IMR-90 (cell line): Measurements from ENCODE around the gene HEATR1. TPM values are rescaled to one million over a fixed set of nuclear protein-coding genes. Genes with fewer than 3 reads are reported as not detected.

Experiments used
- ATAC-seq: fragments of 200-7000 bp; cut with Tn5 transposase; 2 replicates; pipeline ENCODE4 v1.9.1; 2020; ENCODE audit warnings: low read depth, mild to moderate bottlenecking, moderate library complexity
- BruUV-seq: library from RNA; stranded (reverse); fragments of 400-500 nt; replicated peaks from 2 replicates; lab custom pipeline; 2021; lab: Mats Ljungman, UMichigan
- CTCF ChIA-PET: fragments of 300-600 bp; formaldehyde crosslinking; extraction: SDS; loops from one replicate; lab custom pipeline; 2021; ENCODE audit warnings: antibody characterized with exemption; lab: Yijun Ruan, JAX
- POLR2A ChIA-PET: fragments of 300-600 bp; sonication (Branson Sonifier 250); formaldehyde crosslinking; loops from one replicate; lab custom pipeline; 2022; ENCODE audit warnings: antibody characterized with exemption; ENCODE audit not compliant: unreplicated experiment; lab: Charles Lee
- DNase-seq: peaks from one replicate; pipeline ENCODE4 v3.0.0; 2013
- H2AFZ ChIP-seq: replicated peaks from 2 replicates; pipeline ENCODE3; 2013; ENCODE audit warnings: low read length, mild to moderate bottlenecking; ENCODE audit not compliant: poor library complexity
- H2AK5ac ChIP-seq: 2 replicates; pipeline ENCODE4 v1.6.1; 2013; ENCODE audit warnings: low read depth, low read length, inconsistent platforms
- H2AK9ac ChIP-seq: replicated peaks from 2 replicates; pipeline ENCODE3; 2013; ENCODE audit warnings: mild to moderate bottlenecking, low read depth, low read length, moderate library complexity; ENCODE audit not compliant: poor library complexity
- H2BK120ac ChIP-seq: 2 replicates; pipeline ENCODE4 v1.6.1; 2013; ENCODE audit warnings: low read depth, low read length, inconsistent platforms
- H2BK15ac ChIP-seq: 3 replicates; pipeline ENCODE4 v1.6.1; 2013; ENCODE audit warnings: low read depth, low read length, inconsistent platforms
- H2BK20ac ChIP-seq: 2 replicates; pipeline ENCODE4 v1.6.1; 2013; ENCODE audit warnings: low read depth, mild to moderate bottlenecking, inconsistent platforms, low read length, moderate library complexity
- H2BK5ac ChIP-seq: 2 replicates; pipeline ENCODE4 v1.6.1; 2013; ENCODE audit warnings: mild to moderate bottlenecking, low read depth, low read length, inconsistent platforms; ENCODE audit not compliant: poor library complexity, severe bottlenecking
- H3K14ac ChIP-seq: replicated peaks from 2 replicates; pipeline ENCODE4 v1.6.1; 2013; ENCODE audit warnings: low read depth, low read length, inconsistent platforms
- H3K18ac ChIP-seq: 2 replicates; pipeline ENCODE4 v1.6.1; 2013; ENCODE audit warnings: low read depth, low read length, control low read depth
- H3K23ac ChIP-seq: 2 replicates; pipeline ENCODE4 v1.6.1; 2013; ENCODE audit warnings: low read depth, low read length, inconsistent platforms
- H3K27ac ChIP-seq: 2 replicates; pipeline ENCODE4 v1.5.1; 2013; ENCODE audit warnings: mild to moderate bottlenecking, control low read depth, low read length; ENCODE audit not compliant: insufficient read depth
- H3K27me3 ChIP-seq: 2 replicates; pipeline ENCODE4 v1.6.1; 2013; ENCODE audit warnings: low read length; ENCODE audit not compliant: control insufficient read depth, insufficient read depth
- H3K36me3 ChIP-seq: 2 replicates; pipeline ENCODE4 v1.6.1; 2013; ENCODE audit warnings: low read length, mixed read lengths; ENCODE audit not compliant: control insufficient read depth, insufficient read depth
- H3K4ac ChIP-seq: 2 replicates; pipeline ENCODE4 v1.6.1; 2013; ENCODE audit warnings: low read depth, low read length, inconsistent platforms
- H3K4me1 ChIP-seq: 2 replicates; pipeline ENCODE4 v1.6.1; 2013; ENCODE audit warnings: low read length, mixed read lengths; ENCODE audit not compliant: control insufficient read depth, insufficient read depth
- H3K4me2 ChIP-seq: 2 replicates; pipeline ENCODE4 v1.6.1; 2013; ENCODE audit warnings: low read depth, mild to moderate bottlenecking, control low read depth, low read length, moderate library complexity
- H3K4me3 ChIP-seq: 2 replicates; pipeline ENCODE4 v1.5.1; 2013; ENCODE audit warnings: low read depth, mild to moderate bottlenecking, control low read depth, low read length, moderate library complexity; ENCODE audit not compliant: insufficient read depth
- H3K56ac ChIP-seq: 2 replicates; pipeline ENCODE4 v1.6.1; 2013; ENCODE audit warnings: low read length, inconsistent platforms; ENCODE audit not compliant: insufficient read depth; ENCODE audit errors: extremely low read depth
- H3K79me1 ChIP-seq, 2 experiments: 2 replicates each; pipeline ENCODE4 v1.6.1; 2013; ENCODE audit warnings: low read length in 2 of 2, inconsistent platforms in 1 of 2, low read depth in 1 of 2
- H3K9ac ChIP-seq: 2 replicates; pipeline ENCODE4 v1.6.1; 2013; ENCODE audit warnings: low read depth, low read length, control low read depth
- H3K9me1 ChIP-seq: 2 replicates; pipeline ENCODE4 v1.6.1; 2013; ENCODE audit warnings: low read length, inconsistent platforms; ENCODE audit not compliant: insufficient read depth
- H3K9me3 ChIP-seq: 2 replicates; pipeline ENCODE4 v1.6.1; 2013; ENCODE audit warnings: low read length; ENCODE audit not compliant: control insufficient read depth, insufficient read depth
- H4K20me1 ChIP-seq: 2 replicates; pipeline ENCODE4 v1.6.1; 2013; ENCODE audit warnings: low read length, inconsistent platforms; ENCODE audit not compliant: insufficient read depth
- H4K5ac ChIP-seq: 2 replicates; pipeline ENCODE4 v1.6.1; 2013; ENCODE audit warnings: mild to moderate bottlenecking, low read depth, low read length, control low read depth
- H4K8ac ChIP-seq, 2 experiments: 2 replicates each; pipeline ENCODE4 v1.6.1; 2013; ENCODE audit warnings: low read depth in 2 of 2, low read length in 2 of 2, control low read depth in 1 of 2, inconsistent platforms in 1 of 2
- H4K91ac ChIP-seq: 2 replicates; pipeline ENCODE4 v1.6.1; 2013; ENCODE audit warnings: low read depth, low read length, inconsistent platforms; ENCODE audit not compliant: insufficient read depth
- BHLHE40 ChIP-seq: fragments of 150-350 bp; IDR thresholded peaks from 2 replicates; pipeline ENCODE4 v1.6.1; 2016; ENCODE audit warnings: mild to moderate bottlenecking, low read depth, low read length
- CEBPB ChIP-seq: IDR thresholded peaks from 2 replicates; pipeline ENCODE4 v1.6.1; 2012; ENCODE audit warnings: low read depth, low read length, improper control_type of control experiment
- CHD1 ChIP-seq: IDR thresholded peaks from 2 replicates; pipeline ENCODE4 v1.6.1; 2012; ENCODE audit warnings: low read depth, low read length, improper control_type of control experiment
- ELK1 ChIP-seq: fragments of 150-350 bp; IDR thresholded peaks from 2 replicates; pipeline ENCODE4 v1.6.1; 2016; ENCODE audit warnings: low read depth, mild to moderate bottlenecking, low read length, moderate library complexity, borderline replicate concordance
- FOS ChIP-seq: fragments of 150-350 bp; IDR thresholded peaks from 2 replicates; pipeline ENCODE4 v1.6.1; 2016; ENCODE audit warnings: low read depth, low read length
- MAFK ChIP-seq: IDR thresholded peaks from 2 replicates; pipeline ENCODE4 v1.6.1; 2012; ENCODE audit warnings: low read depth, low read length, improper control_type of control experiment
- MAZ ChIP-seq: IDR thresholded peaks from 2 replicates; pipeline ENCODE4 v1.6.1; 2012; ENCODE audit warnings: low read depth, mild to moderate bottlenecking, low read length, improper control_type of control experiment, moderate library complexity, borderline replicate concordance
- MXI1 ChIP-seq: IDR thresholded peaks from 2 replicates; pipeline ENCODE4 v1.6.1; 2012; ENCODE audit warnings: low read depth, mild to moderate bottlenecking, low read length, moderate library complexity, borderline replicate concordance
- NFE2L2 ChIP-seq: fragments of 150-350 bp; IDR thresholded peaks from 2 replicates; pipeline ENCODE4 v1.6.1; 2016; ENCODE audit warnings: low read depth, mild to moderate bottlenecking, low read length
- POLR2A ChIP-seq: IDR thresholded peaks from 2 replicates; pipeline ENCODE4 v1.6.1; 2012; ENCODE audit warnings: mild to moderate bottlenecking, low read depth, low read length
- RCOR1 ChIP-seq: IDR thresholded peaks from 2 replicates; pipeline ENCODE4 v1.6.1; 2012; ENCODE audit warnings: mild to moderate bottlenecking, low read length, improper control_type of control experiment; ENCODE audit not compliant: insufficient replicate concordance
- RFX5 ChIP-seq: IDR thresholded peaks from 2 replicates; pipeline ENCODE4 v1.8.0; 2012; ENCODE audit warnings: low read depth, mild to moderate bottlenecking, low read length, moderate library complexity
- SMC3 ChIP-seq: fragments of 150-350 bp; IDR thresholded peaks from 2 replicates; pipeline ENCODE4 v1.6.1; 2016; ENCODE audit warnings: low read depth, mild to moderate bottlenecking, antibody characterized with exemption, low read length, moderate library complexity
- WGBS, 2 experiments: methylation state at CpG; one replicate each; pipeline versions ENCODE4 v1.1.5 to v1.1.7; 2013; ENCODE audit warnings: missing lambda C conversion rate in 2 of 2; ENCODE audit not compliant: insufficient read length in 1 of 2; ENCODE audit errors: extremely low coverage in 2 of 2; 5-methylcytosine and 5-hydroxymethylcytosine counted together
- dilution Hi-C: fragments of 300-500 bp; cut with HindIII; formaldehyde crosslinking; loops from one replicate; pipeline ENCODE4 v1.14.3; 2018; ENCODE audit warnings: low sequenced_read_pairs; ENCODE audit not compliant: unreplicated experiment
- in situ Hi-C: fragments of 300-500 bp; cut with MboI; formaldehyde crosslinking; loops from 3 replicates; pipeline ENCODE4 v1.14.3; 2019; ENCODE audit warnings: low sequenced_read_pairs, inconsistent platforms, mixed read lengths
- intact Hi-C: fragments of 100-400 bp; cut with micrococcal nuclease; formaldehyde crosslinking; loops from 2 replicates; pipeline ENCODE4 v1.10.0; 2022
- polyA plus RNA-seq, 3 experiments: library from polyadenylated mRNA; depleted of rRNA; stranded (reverse); fragments of >200 nt; gene quantifications; 2 replicates each; pipeline ENCODE4 v1.2.3, GENCODE V29; 2012; ENCODE audit warnings: low replicate concordance in 1 of 3
- total RNA-seq: library from RNA; depleted of rRNA; stranded (reverse); fragments of >200 nt; gene quantifications from 2 replicates; pipeline ENCODE4 v1.2.3, GENCODE V29; 2012
- TF ChIP-seq, protein P1 (sequence below): conservative IDR thresholded peaks from 2 replicates; pipeline ENCODE4 v1.5.1; 2012; ENCODE audit warnings: mild to moderate bottlenecking, low read depth, low read length, improper control_type of control experiment
- TF ChIP-seq, protein P2 (sequence below): fragments of 150-350 bp; IDR thresholded peaks from 2 replicates; pipeline ENCODE4 v1.6.1; 2017; ENCODE audit warnings: mild to moderate bottlenecking, antibody characterized with exemption, low read length, low read depth

The HEATR1 gene
- total and polyA plus RNA-seq, 2 of the 4 experiments (the other 2 are of a cell fraction), result 8.5 to 53.8 TPM

- in situ Hi-C loops (no loop called here), dilution Hi-C loops (no loop called here), intact Hi-C loops (no loop called here)
- Histone ChIP-seq H2AK9ac (no peak overlapping the region), H3K56ac (no peak overlapping the region), H2AFZ (no peak overlapping the region), H3K36me3 (no peaks in the 10 kb centered on the region), H3K27ac (no peak overlapping the region), H2BK20ac (no peak overlapping the region), H3K27me3 (no peaks in the 10 kb centered on the region; the same call in 1 of the 2 replicates), H3K9me3 (no peaks in the 10 kb centered on the region), H3K4me1 (peaks cover 2% of the 10 kb centered on the region; the same call in 1 of the 2 replicates), H3K18ac (no peak overlapping the region), H3K9ac (no peak overlapping the region), H2AK5ac (no peak overlapping the region), H3K79me1 (no peaks in the 10 kb centered on the region), H3K4me2 (no peak overlapping the region), H2BK15ac (no peak overlapping the region), H3K4me3 (no peak overlapping the region), H3K23ac (no peak overlapping the region), H4K8ac (no peak overlapping the region), H3K4ac (no peak overlapping the region), H3K14ac (no peak overlapping the region), H2BK5ac (no peak overlapping the region), H4K91ac (no peak overlapping the region), H4K5ac (no peak overlapping the region), H2BK120ac (no peak overlapping the region), H4K20me1 (no peaks in the 10 kb centered on the region), H3K9me1 (0 out of 2 replicates have a peak, but pooled peaks cover 4% of the 10 kb centered on the region)
- DNase-seq (no peak), ATAC-seq (no peak)
- ChIA-PET POLR2A (interaction anchor here (0.6 kb wide), 1 partner anchor 33 kb away, joined by 4 read pairs; no protein-coding TSS in a partner anchor), CTCF (no interaction called here)
- WGBS, 2 experiments, result 90% methylated on average over 2 of the region's 6 CpGs; no CpG with 5 or more reads in 1 of the 2 experiments
- TF ChIP-seq, protein P1, sequence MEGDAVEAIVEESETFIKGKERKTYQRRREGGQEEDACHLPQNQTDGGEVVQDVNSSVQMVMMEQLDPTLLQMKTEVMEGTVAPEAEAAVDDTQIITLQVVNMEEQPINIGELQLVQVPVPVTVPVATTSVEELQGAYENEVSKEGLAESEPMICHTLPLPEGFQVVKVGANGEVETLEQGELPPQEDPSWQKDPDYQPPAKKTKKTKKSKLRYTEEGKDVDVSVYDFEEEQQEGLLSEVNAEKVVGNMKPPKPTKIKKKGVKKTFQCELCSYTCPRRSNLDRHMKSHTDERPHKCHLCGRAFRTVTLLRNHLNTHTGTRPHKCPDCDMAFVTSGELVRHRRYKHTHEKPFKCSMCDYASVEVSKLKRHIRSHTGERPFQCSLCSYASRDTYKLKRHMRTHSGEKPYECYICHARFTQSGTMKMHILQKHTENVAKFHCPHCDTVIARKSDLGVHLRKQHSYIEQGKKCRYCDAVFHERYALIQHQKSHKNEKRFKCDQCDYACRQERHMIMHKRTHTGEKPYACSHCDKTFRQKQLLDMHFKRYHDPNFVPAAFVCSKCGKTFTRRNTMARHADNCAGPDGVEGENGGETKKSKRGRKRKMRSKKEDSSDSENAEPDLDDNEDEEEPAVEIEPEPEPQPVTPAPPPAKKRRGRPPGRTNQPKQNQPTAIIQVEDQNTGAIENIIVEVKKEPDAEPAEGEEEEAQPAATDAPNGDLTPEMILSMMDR, result no peak
- TF ChIP-seq, protein P2, sequence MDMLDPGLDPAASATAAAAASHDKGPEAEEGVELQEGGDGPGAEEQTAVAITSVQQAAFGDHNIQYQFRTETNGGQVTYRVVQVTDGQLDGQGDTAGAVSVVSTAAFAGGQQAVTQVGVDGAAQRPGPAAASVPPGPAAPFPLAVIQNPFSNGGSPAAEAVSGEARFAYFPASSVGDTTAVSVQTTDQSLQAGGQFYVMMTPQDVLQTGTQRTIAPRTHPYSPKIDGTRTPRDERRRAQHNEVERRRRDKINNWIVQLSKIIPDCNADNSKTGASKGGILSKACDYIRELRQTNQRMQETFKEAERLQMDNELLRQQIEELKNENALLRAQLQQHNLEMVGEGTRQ, result no peak
- no peak for TF ChIP-seq CHD1
- no peak for TF ChIP-seq CEBPB
- TF ChIP-seq FOS, result no peak
- no peak for TF ChIP-seq POLR2A
- TF ChIP-seq RCOR1, result no peak
- TF ChIP-seq NFE2L2, result no peak
- TF ChIP-seq MXI1, result no peak
- TF ChIP-seq MAFK, result no peak
- TF ChIP-seq MAZ, result no peak
- no peak for TF ChIP-seq BHLHE40
- no peak for TF ChIP-seq RFX5
- TF ChIP-seq ELK1, result no peak
- TF ChIP-seq SMC3, result no peak
- no TSS peak for BruUV-seq
Observed at GRCh38 chr1:236501093-236501492, 103.2 kb downstream of the HEATR1 start.
